ENCODE data around the gene RBBP5. TPM values are rescaled to one million over a fixed set of nuclear protein-coding genes. Genes with fewer than 3 reads are reported as not detected.

Gene RBBP5
- total RNA-seq, 1 experiment from 2014 or later: 24.5 TPM

DNA sequence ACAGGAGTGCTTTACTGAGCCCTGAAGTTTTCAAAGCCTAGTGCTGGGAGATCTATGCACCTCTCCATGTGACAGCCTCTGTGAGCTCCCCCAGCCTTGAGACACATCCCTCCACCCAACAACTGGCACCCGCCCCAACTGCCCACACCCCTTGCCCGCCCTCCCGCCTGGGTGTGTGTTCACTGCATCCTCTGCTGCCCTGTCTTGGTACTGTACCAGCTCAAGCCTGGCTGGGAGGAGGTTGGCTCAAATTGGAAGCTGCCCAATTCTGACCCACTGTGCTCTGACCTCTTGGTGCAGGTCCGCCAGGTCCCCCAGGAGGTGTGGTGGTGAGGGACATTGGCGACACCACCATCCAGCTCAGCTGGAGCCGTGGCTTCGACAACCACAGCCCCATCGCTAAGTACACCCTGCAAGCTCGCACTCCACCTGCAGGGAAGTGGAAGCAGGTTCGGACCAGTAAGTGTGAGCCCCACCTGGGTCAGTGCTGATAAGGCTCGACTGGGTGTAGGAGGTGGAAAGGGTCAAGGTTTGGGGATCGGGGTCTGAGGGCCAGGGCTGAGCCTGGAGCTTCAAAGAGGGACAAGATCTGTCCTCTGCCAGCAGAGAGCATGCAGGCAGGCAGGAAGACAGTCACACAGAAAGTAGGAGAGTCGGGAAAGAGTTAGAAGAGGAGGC is 55.5 kb downstream of the RBBP5 start:
- Histone ChIP-seq H3K9ac (ENCODE audit: low read length) (no peak overlapping the region), H2AFZ (ENCODE audit: low read depth, low read length, poor library complexity, severe bottlenecking) (no peak overlapping the region), H3K4me2 (ENCODE audit: low read length) (no peak overlapping the region), H3K9me3 (ENCODE audit: control insufficient read depth in 1 of 2, insufficient read depth in 1 of 2, low read depth in 1 of 2, low read length in 2 of 2) (no peaks in the 10 kb centered on the region), H3K79me2 (ENCODE audit: insufficient read depth, low read length) (no peaks in the 10 kb centered on the region), H4K20me1 (ENCODE audit: insufficient read depth) (no peaks in the 10 kb centered on the region), H3K4me1 (ENCODE audit: control insufficient read depth in 1 of 2, insufficient read depth in 2 of 2, low read length in 2 of 2) (no peaks in the 10 kb centered on the region; a peak in 1 of 4 replicates), H3K27me3 (ENCODE audit: insufficient read depth, low read length) (no peaks in the 10 kb centered on the region), H3K9me2 (ENCODE audit: insufficient read depth) (no peaks in the 10 kb centered on the region), H3K36me3 (ENCODE audit: control insufficient read depth in 1 of 2, insufficient read depth in 2 of 2, low read length in 2 of 2) (no peaks in the 10 kb centered on the region), H3K4me3 (replicated peaks in 1 of 2; ENCODE audit: low read depth in 1 of 2, low read length in 2 of 2) (no peak overlapping the region), H3K27ac (ENCODE audit: low read depth, low read length) (no peak overlapping the region)
- ChIA-PET POLR2A (no interaction called here), CTCF (interaction anchor here (0.8 to 2.2 kb wide), 4 partner anchors 10 to 259 kb away, joined by 3 to 14 read pairs (median 4); no protein-coding TSS in a partner anchor), RAD21 (ENCODE audit: low non-redundant PET in 1 of 2, low total read pairs in 2 of 2, uncharacterized antibody in 2 of 2, unreplicated experiment in 2 of 2) (interaction anchor here (1.1 to 1.3 kb wide), 2 partner anchors 77 kb away, joined by 6 to 8 read pairs; no protein-coding TSS in a partner anchor)
- BruUV-seq (replicated peaks): no TSS peak
- DNase-seq (ENCODE audit: low read depth, low spot score): peak; percentile 10
- TF ChIP-seq, protein P1, sequence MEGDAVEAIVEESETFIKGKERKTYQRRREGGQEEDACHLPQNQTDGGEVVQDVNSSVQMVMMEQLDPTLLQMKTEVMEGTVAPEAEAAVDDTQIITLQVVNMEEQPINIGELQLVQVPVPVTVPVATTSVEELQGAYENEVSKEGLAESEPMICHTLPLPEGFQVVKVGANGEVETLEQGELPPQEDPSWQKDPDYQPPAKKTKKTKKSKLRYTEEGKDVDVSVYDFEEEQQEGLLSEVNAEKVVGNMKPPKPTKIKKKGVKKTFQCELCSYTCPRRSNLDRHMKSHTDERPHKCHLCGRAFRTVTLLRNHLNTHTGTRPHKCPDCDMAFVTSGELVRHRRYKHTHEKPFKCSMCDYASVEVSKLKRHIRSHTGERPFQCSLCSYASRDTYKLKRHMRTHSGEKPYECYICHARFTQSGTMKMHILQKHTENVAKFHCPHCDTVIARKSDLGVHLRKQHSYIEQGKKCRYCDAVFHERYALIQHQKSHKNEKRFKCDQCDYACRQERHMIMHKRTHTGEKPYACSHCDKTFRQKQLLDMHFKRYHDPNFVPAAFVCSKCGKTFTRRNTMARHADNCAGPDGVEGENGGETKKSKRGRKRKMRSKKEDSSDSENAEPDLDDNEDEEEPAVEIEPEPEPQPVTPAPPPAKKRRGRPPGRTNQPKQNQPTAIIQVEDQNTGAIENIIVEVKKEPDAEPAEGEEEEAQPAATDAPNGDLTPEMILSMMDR (IDR thresholded peaks at IDR 0.05 in 2 of 3, conservative IDR thresholded peaks at IDR 0.05 in 1 of 3; ENCODE audit: borderline replicate concordance in 1 of 3, insufficient read depth in 1 of 3, low read depth in 2 of 3, low read length in 2 of 3): peak; percentile 42 to 63 (median 48); a peak in 4 of 6 replicates
- TF ChIP-seq RAD21 (IDR thresholded peaks at IDR 0.05; ENCODE audit: low read depth) (peak; percentile 37; the same call in 1 of the 2 replicates), CEBPB (IDR thresholded peaks at IDR 0.05; ENCODE audit: low read depth) (no peak), ELF1 (IDR thresholded peaks at IDR 0.05; ENCODE audit: borderline replicate concordance, low read depth) (no peak), SRF (IDR thresholded peaks at IDR 0.05; ENCODE audit: low read depth) (no peak)
- intact Hi-C loops (cut with micrococcal nuclease): no loop called here
- peak; percentile 76 for ATAC-seq

DNA sequence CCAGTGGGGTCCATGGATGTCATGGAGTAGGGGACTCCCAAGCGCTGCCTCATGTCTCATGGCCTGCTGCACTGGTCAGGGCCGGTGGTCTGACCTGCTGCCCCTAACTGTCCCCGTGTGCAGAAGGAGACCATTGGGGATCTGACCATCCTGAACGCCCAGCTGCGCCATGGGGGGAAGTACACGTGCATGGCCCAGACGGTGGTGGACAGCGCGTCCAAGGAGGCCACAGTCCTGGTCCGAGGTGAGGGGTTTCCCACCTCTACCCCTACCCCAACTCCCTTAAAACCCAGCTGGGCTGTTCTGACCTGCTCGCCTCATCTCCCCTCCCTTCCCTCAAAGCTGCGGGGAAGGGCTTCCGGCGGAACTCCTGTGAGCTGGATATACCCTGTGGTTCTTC is 56.1 kb downstream of the RBBP5 start:
- Histone ChIP-seq H3K4me2 (ENCODE audit: low read length) (no peak overlapping the region), H3K4me1 (ENCODE audit: control insufficient read depth in 1 of 2, insufficient read depth in 2 of 2, low read length in 2 of 2) (no peaks in the 10 kb centered on the region; a peak in 1 of 4 replicates), H3K27me3 (ENCODE audit: insufficient read depth, low read length) (no peaks in the 10 kb centered on the region), H3K9ac (ENCODE audit: low read length) (no peak overlapping the region), H2AFZ (ENCODE audit: low read depth, low read length, poor library complexity, severe bottlenecking) (no peak overlapping the region), H3K36me3 (ENCODE audit: control insufficient read depth in 1 of 2, insufficient read depth in 2 of 2, low read length in 2 of 2) (no peaks in the 10 kb centered on the region), H3K9me2 (ENCODE audit: insufficient read depth) (no peaks in the 10 kb centered on the region), H3K4me3 (replicated peaks in 1 of 2; ENCODE audit: low read depth in 1 of 2, low read length in 2 of 2) (no peak overlapping the region), H3K27ac (ENCODE audit: low read depth, low read length) (no peak overlapping the region), H4K20me1 (ENCODE audit: insufficient read depth) (no peaks in the 10 kb centered on the region), H3K9me3 (ENCODE audit: control insufficient read depth in 1 of 2, insufficient read depth in 1 of 2, low read depth in 1 of 2, low read length in 2 of 2) (no peaks in the 10 kb centered on the region), H3K79me2 (ENCODE audit: insufficient read depth, low read length) (no peaks in the 10 kb centered on the region)
- RAD21 ChIA-PET (ENCODE audit: low non-redundant PET in 1 of 2, low total read pairs in 2 of 2, uncharacterized antibody in 2 of 2, unreplicated experiment in 2 of 2): interaction anchor here (1.1 to 1.3 kb wide), 2 partner anchors 76 kb away, joined by 6 to 8 read pairs; no protein-coding TSS in a partner anchor
- no TSS peak for BruUV-seq (replicated peaks)
- no peak for DNase-seq (ENCODE audit: low read depth, low spot score)
- intact Hi-C loops (cut with micrococcal nuclease): no loop called here
- no peak for ATAC-seq
- POLR2A ChIA-PET: no interaction called here
- CTCF ChIA-PET: interaction anchor here (0.8 to 2.2 kb wide), 5 partner anchors 11 to 258 kb away, joined by 3 to 14 read pairs (median 4); no protein-coding TSS in a partner anchor
- TF ChIP-seq EZH2phosphoT487 (IDR thresholded peaks at IDR 0.05; ENCODE audit: borderline replicate concordance) (no peak), POLR2A (IDR thresholded peaks at IDR 0.05; ENCODE audit: borderline replicate concordance, extremely low read depth, insufficient read depth, insufficient read length) (no peak), SIN3A (IDR thresholded peaks at IDR 0.05; ENCODE audit: low read depth) (no peak), CBX3 (IDR thresholded peaks at IDR 0.05; ENCODE audit: low read depth) (no peak), RAD21 (IDR thresholded peaks at IDR 0.05; ENCODE audit: low read depth) (no peak), CEBPB (IDR thresholded peaks at IDR 0.05; ENCODE audit: low read depth) (no peak), FOSL1 (IDR thresholded peaks at IDR 0.05; ENCODE audit: low read depth) (no peak)
- TF ChIP-seq, protein P2, sequence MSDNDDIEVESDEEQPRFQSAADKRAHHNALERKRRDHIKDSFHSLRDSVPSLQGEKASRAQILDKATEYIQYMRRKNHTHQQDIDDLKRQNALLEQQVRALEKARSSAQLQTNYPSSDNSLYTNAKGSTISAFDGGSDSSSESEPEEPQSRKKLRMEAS (IDR thresholded peaks at IDR 0.05): no peak
- TF ChIP-seq, protein P3, sequence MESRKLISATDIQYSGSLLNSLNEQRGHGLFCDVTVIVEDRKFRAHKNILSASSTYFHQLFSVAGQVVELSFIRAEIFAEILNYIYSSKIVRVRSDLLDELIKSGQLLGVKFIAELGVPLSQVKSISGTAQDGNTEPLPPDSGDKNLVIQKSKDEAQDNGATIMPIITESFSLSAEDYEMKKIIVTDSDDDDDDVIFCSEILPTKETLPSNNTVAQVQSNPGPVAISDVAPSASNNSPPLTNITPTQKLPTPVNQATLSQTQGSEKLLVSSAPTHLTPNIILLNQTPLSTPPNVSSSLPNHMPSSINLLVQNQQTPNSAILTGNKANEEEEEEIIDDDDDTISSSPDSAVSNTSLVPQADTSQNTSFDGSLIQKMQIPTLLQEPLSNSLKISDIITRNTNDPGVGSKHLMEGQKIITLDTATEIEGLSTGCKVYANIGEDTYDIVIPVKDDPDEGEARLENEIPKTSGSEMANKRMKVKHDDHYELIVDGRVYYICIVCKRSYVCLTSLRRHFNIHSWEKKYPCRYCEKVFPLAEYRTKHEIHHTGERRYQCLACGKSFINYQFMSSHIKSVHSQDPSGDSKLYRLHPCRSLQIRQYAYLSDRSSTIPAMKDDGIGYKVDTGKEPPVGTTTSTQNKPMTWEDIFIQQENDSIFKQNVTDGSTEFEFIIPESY (IDR thresholded peaks at IDR 0.05; ENCODE audit: extremely low read depth, insufficient replicate concordance, low read length): no peak

Measured in HCT116 (cell line).